CD8-positive, alpha-beta memory T cell (primary cell): ENCODE measurements around the gene SLMAP. TPM values are rescaled to one million over a fixed set of nuclear protein-coding genes. Genes with fewer than 3 reads are reported as not detected.

ENCODE experiments used
- CTCF ChIA-PET: fragments of 350-600 bp; sonication (Branson Sonifier 250); formaldehyde crosslinking; loops from one replicate; lab custom pipeline; 2021; ENCODE audit warnings: antibody characterized with exemption; lab: Charles Lee
- POLR2A ChIA-PET: fragments of 350-600 bp; sonication (Branson Sonifier 250); formaldehyde crosslinking; loops from one replicate; lab custom pipeline; 2021; ENCODE audit warnings: antibody characterized with exemption; lab: Charles Lee
- DNase-seq, 5 donors: peaks; one replicate each; pipeline versions ENCODE4 v3.0.0 to v3.0.0-alpha.2; 2020 to 2022; ENCODE audit warnings: mixed read lengths in 1 of 5
- H3K27ac ChIP-seq: one replicate; pipeline ENCODE4 v1.7.0; 2013; ENCODE audit warnings: low read depth, mild to moderate bottlenecking, low read length, moderate library complexity
- H3K27me3 ChIP-seq: 2 replicates; pipeline ENCODE4 v1.7.0; 2013; ENCODE audit warnings: low read length, mild to moderate bottlenecking; ENCODE audit not compliant: insufficient read depth, poor library complexity, severe bottlenecking
- H3K36me3 ChIP-seq: 2 replicates; pipeline ENCODE4 v1.7.0; 2013; ENCODE audit warnings: mild to moderate bottlenecking, low read length, moderate library complexity; ENCODE audit not compliant: insufficient read depth
- H3K4me1 ChIP-seq: 2 replicates; pipeline ENCODE4 v1.7.0; 2013; ENCODE audit warnings: mild to moderate bottlenecking, low read length, moderate library complexity; ENCODE audit not compliant: insufficient read depth
- H3K4me3 ChIP-seq: 2 replicates; pipeline ENCODE4 v1.7.0; 2013; ENCODE audit warnings: mild to moderate bottlenecking, low read length
- H3K9me3 ChIP-seq: 2 replicates; pipeline ENCODE4 v1.7.0; 2013; ENCODE audit warnings: mild to moderate bottlenecking, low read length
- H3K27ac Mint-ChIP-seq, 8 donors: one replicate each; pipeline ENCODE4 v1.8.0; 2020 to 2021; ENCODE audit warnings: mixed read lengths in 8 of 8, mild to moderate bottlenecking in 6 of 8, inconsistent platforms in 3 of 8, moderate library complexity in 3 of 8
- H3K27me3 Mint-ChIP-seq, 2 donors: one replicate each; pipeline ENCODE4 v1.8.0; 2020 to 2021; ENCODE audit warnings: mixed read lengths in 2 of 2, mild to moderate bottlenecking in 1 of 2, moderate library complexity in 1 of 2
- H3K36me3 Mint-ChIP-seq, 3 donors: one replicate each; pipeline ENCODE4 v1.8.0; 2020 to 2021; ENCODE audit warnings: mixed read lengths in 3 of 3, inconsistent platforms in 1 of 3, mild to moderate bottlenecking in 1 of 3
- H3K4me1 Mint-ChIP-seq, 3 donors: one replicate each; pipeline ENCODE4 v1.8.0; 2020 to 2021; ENCODE audit warnings: mixed read lengths in 3 of 3, inconsistent platforms in 1 of 3, mild to moderate bottlenecking in 1 of 3
- H3K4me3 Mint-ChIP-seq, 7 donors: one replicate each; pipeline ENCODE4 v1.8.0; 2020 to 2021; ENCODE audit warnings: mixed read lengths in 7 of 7, mild to moderate bottlenecking in 6 of 7, moderate library complexity in 4 of 7, inconsistent platforms in 2 of 7
- H3K9me3 Mint-ChIP-seq, 5 donors: one replicate each; pipeline ENCODE4 v1.8.0; 2020 to 2022; ENCODE audit warnings: mixed read lengths in 5 of 5, mild to moderate bottlenecking in 3 of 5, moderate library complexity in 2 of 5, inconsistent platforms in 1 of 5
- polyA plus RNA-seq: library from polyadenylated mRNA; unstranded; fragments of 300-500 nt; fragmentation: Illumina TruSeq; gene quantifications from one replicate; pipeline ENCODE4 v1.2.3, GENCODE V29; 2021
- total RNA-seq, 2 experiments: library from RNA; stranded (reverse); gene quantifications; one replicate each; pipeline ENCODE4 v1.2.3, GENCODE V29; 2021

The SLMAP gene
- total and polyA plus RNA-seq, 3 experiments from 2014 or later = 26.7 to 57.8 (median 55.8) TPM

DNA sequence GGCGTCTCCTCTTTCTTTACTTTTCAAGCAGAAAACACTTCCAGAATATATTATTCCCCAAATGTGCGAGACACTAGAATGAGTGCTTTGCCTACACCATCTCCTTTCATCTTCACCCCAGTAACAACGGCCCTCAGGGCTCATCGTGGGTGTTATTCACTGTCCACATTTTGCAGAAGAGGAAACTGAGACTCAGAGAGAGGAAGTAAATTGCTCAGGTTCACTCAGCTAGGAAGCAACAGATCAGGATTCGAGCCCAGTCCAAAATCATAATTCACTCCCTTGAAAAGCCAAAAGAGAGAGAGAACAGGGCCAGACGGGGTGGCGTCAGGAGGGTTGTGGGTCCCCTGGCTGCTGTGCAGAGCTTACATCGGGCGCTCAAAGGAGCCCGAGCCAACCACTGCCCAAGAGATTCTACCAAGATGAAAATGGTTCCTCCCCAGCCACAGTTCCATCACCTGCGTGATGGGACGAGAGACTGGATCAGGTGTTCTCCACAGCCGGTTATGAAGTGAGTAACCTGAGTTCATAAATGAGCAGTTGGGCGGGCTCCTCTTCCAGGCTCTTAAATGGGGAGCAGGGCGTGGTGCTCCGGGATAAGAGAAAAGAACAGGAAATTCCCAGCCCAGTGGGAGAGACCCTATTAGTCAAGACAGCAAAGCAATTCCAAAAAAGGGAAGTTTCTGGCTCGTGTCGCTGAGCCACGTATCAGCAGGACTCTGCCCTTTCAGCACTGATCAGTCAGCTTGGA lies 203.5 kb downstream of the SLMAP start:
- peaks cover 0 to 3% (median 0%) of the 10 kb centered on the region in 5 donors for H3K9me3 Mint-ChIP-seq
- H3K36me3 ChIP-seq = no peaks in the 10 kb centered on the region
- H3K27me3 Mint-ChIP-seq = peaks cover 0 to 3% of the 10 kb centered on the region in 2 donors
- no peaks in the 10 kb centered on the region for H3K4me1 ChIP-seq
- no peak overlapping the region for H3K4me3 Mint-ChIP-seq
- ChIA-PET CTCF (no interaction called here), POLR2A (no interaction called here)
- no peak overlapping the region for H3K27ac Mint-ChIP-seq
- no peaks in the 10 kb centered on the region for H3K4me1 Mint-ChIP-seq
- DNase-seq = no peak
- H3K9me3 ChIP-seq = no peaks in the 10 kb centered on the region
- no peaks in the 10 kb centered on the region for H3K36me3 Mint-ChIP-seq
- H3K27me3 ChIP-seq = no peaks in the 10 kb centered on the region
- no peak overlapping the region for H3K4me3 ChIP-seq
- H3K27ac ChIP-seq = peak overlapping the region; percentile 43

DNA sequence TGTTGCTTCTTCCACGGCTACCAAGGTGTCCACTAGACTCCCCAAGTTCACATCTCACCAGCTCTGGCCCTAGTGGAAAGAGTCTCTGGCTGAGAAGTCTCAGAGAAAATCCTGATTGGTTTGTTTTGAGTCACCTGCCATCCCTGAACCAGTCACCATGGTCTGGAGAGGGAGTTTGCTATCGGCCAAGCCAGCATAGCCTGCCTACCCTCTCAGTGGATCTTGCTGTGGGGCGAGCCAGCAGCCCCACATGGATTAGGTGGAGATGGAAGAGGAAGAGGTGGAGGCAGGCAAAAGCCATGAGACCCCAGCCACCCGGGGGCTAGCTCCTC lies 204.0 kb downstream of the SLMAP start:
- H3K27me3 Mint-ChIP-seq = peaks cover 2 to 3% of the 10 kb centered on the region in 2 donors
- no peaks in the 10 kb centered on the region for H3K36me3 Mint-ChIP-seq
- no peaks in the 10 kb centered on the region for H3K4me1 Mint-ChIP-seq
- H3K9me3 Mint-ChIP-seq = peaks cover 0 to 3% (median 0%) of the 10 kb centered on the region in 5 donors
- POLR2A ChIA-PET = no interaction called here
- no peak for DNase-seq
- H3K36me3 ChIP-seq = no peaks in the 10 kb centered on the region
- no peak overlapping the region for H3K27ac Mint-ChIP-seq
- H3K4me3 Mint-ChIP-seq = no peak overlapping the region
- no peaks in the 10 kb centered on the region for H3K4me1 ChIP-seq
- CTCF ChIA-PET = no interaction called here
- no peak overlapping the region for H3K27ac ChIP-seq
- H3K9me3 ChIP-seq = no peaks in the 10 kb centered on the region
- no peak overlapping the region for H3K4me3 ChIP-seq
- no peaks in the 10 kb centered on the region for H3K27me3 ChIP-seq

DNA sequence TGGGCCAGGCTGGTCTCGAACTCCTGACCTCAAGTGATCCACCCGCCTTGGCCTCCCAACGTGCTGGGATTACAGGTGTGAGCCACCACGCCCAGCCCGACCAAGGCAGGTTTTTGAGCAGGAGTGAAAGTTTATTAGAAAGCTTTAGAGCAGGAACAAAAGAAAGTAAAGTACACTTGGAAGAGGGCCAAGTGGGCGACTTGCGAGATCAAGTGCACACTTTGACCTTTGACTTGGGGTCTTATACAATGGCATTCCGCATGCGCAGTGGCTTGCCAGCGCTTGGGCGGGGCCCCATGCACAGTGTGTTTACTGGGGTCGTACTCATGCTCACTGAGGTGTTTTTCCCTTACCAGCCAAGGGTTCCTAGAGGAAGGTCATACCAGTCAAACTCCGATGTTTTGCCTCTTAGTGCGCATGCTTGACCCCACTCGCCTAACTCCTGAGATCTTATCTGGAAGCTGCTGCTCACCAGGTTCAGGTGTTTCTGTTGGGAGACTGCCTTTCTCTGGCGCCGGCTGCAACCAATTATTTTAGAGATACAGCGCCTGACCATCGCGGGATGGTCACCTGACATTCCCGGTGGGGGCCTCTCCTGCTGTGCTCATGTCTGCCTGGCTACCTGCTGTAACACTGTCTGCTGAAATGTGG lies 205.2 kb downstream of the SLMAP start:
- no peaks in the 10 kb centered on the region for H3K4me1 Mint-ChIP-seq
- CTCF ChIA-PET = no interaction called here
- no peaks in the 10 kb centered on the region for H3K36me3 Mint-ChIP-seq
- Histone ChIP-seq H3K27me3 (no peaks in the 10 kb centered on the region), H3K36me3 (no peaks in the 10 kb centered on the region), H3K4me1 (no peaks in the 10 kb centered on the region), H3K27ac (no peak overlapping the region), H3K9me3 (no peaks in the 10 kb centered on the region), H3K4me3 (no peak overlapping the region)
- peaks cover 0 to 4% (median 0%) of the 10 kb centered on the region in 5 donors for H3K9me3 Mint-ChIP-seq
- no peak for DNase-seq
- no peak overlapping the region for H3K4me3 Mint-ChIP-seq
- POLR2A ChIA-PET = no interaction called here
- H3K27ac Mint-ChIP-seq = no peak overlapping the region
- peaks cover 2 to 3% of the 10 kb centered on the region in 2 donors for H3K27me3 Mint-ChIP-seq

DNA sequence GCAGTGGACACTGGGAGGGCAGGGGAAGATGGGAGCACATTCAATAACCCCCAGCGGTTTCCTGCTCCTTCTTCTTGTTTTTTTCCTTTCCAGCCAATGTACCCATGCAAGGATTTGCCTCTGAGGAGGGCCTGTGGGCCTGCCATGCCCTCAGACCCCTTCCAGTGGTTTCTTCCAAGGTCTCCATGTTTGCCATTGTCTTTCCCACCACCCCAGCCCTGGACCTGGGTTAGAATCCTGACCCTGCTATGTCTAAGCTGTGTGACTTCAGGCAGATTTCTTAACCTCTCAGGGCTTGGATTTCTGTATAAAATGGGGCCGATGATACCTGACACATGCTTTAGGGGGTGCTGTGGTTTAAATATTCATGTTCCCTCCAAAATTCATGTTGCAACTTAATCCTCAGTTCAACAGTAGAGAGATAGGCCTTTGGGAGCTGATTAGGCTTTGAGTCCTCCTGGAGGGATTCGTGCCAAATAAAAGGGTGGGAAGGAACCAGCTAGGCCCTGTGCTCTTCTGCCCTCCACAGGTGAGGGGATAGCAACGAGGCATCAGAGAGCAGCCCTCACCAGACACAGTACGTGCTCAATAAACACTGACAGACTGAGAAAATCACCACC lies 205.8 kb downstream of the SLMAP start:
- Mint-ChIP-seq H3K27ac (peak overlapping the region in 1 of 8 donors; percentile 6), H3K4me1 (no peaks in the 10 kb centered on the region), H3K36me3 (no peaks in the 10 kb centered on the region), H3K27me3 (peaks cover 2 to 3% of the 10 kb centered on the region in 2 donors), H3K4me3 (no peak overlapping the region), H3K9me3 (peaks cover 0 to 4% (median 0%) of the 10 kb centered on the region in 5 donors)
- no peak overlapping the region for H3K4me3 ChIP-seq
- H3K9me3 ChIP-seq = peaks cover 2% of the 10 kb centered on the region
- no peak for DNase-seq
- no peak overlapping the region for H3K27ac ChIP-seq
- CTCF ChIA-PET = no interaction called here
- no peaks in the 10 kb centered on the region for H3K4me1 ChIP-seq
- no peaks in the 10 kb centered on the region for H3K27me3 ChIP-seq
- POLR2A ChIA-PET = interaction anchor here (1.2 kb wide), 1 partner anchor 39 kb away, joined by 5 read pairs; no protein-coding TSS in a partner anchor
- no peaks in the 10 kb centered on the region for H3K36me3 ChIP-seq

DNA sequence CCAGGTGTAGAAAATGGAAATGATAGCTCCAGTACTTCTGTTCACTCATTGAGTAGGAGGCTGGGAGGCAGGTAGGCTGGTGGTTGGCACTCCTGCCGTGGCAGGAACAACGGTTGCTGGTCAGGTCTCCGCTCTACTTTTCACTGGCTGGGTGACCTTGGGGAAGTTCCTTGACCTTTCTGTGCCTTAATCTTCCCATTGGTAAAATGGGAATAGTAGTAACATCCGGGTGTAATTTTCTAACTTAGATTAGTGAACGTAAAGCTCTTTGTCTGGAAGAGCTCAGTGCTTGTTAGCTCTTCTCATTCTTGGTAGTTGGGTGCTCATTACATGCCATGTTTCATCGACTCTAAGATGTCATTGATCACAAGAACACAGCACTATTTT lies 206.3 kb downstream of the SLMAP start:
- Mint-ChIP-seq H3K27me3 (peaks cover 3 to 4% of the 10 kb centered on the region in 2 donors), H3K9me3 (peaks cover 0 to 4% (median 0%) of the 10 kb centered on the region in 5 donors), H3K4me3 (no peak overlapping the region), H3K4me1 (peaks cover under 1 to 4% (median 3%) of the 10 kb centered on the region in 3 donors), H3K36me3 (no peaks in the 10 kb centered on the region), H3K27ac (no peak overlapping the region)
- Histone ChIP-seq H3K27me3 (no peaks in the 10 kb centered on the region), H3K36me3 (no peaks in the 10 kb centered on the region), H3K4me3 (no peak overlapping the region), H3K27ac (no peak overlapping the region), H3K9me3 (peaks cover 7% of the 10 kb centered on the region), H3K4me1 (no peaks in the 10 kb centered on the region)
- CTCF ChIA-PET = no interaction called here
- POLR2A ChIA-PET = interaction anchor here (1.2 kb wide), 1 partner anchor 39 kb away, joined by 5 read pairs; no protein-coding TSS in a partner anchor
- DNase-seq = no peak

DNA sequence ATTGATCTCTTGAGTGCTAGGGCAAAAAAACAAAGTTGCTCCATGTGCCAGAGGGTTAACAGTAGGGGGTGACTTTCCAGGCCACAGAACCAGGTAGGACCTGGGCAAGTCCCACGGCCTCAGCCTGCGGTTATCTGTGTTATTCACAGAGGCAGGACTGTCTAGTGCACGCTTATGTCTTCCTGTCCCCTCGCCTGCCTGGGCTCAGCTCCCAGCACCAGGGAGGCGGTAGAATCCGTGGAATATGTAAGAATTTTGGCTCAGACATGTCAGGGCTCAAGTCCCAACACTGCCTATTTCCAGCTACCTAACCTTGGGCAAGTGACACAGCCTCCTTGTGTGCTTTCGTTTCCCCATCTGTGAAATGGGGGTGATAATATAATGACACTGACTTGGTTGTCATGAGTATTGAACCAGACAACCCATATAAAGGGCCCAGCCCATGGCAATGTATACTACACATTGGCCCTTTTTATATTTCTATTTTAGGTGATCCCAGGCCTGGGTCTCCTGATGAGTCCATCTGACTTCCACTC lies 207.8 kb downstream of the SLMAP start:
- peaks cover 4 to 10% (median 8%) of the 10 kb centered on the region in 3 donors for H3K4me1 Mint-ChIP-seq
- no peak overlapping the region for H3K4me3 Mint-ChIP-seq
- POLR2A ChIA-PET = no interaction called here
- Histone ChIP-seq H3K27me3 (no peaks in the 10 kb centered on the region), H3K36me3 (no peaks in the 10 kb centered on the region), H3K27ac (no peak overlapping the region), H3K4me3 (no peak overlapping the region), H3K9me3 (peaks cover 7% of the 10 kb centered on the region), H3K4me1 (peaks cover 11% of the 10 kb centered on the region)
- no peak overlapping the region for H3K27ac Mint-ChIP-seq
- no peaks in the 10 kb centered on the region for H3K36me3 Mint-ChIP-seq
- CTCF ChIA-PET = no interaction called here
- peaks cover 0 to 5% (median 0%) of the 10 kb centered on the region in 5 donors for H3K9me3 Mint-ChIP-seq
- DNase-seq = no peak
- peaks cover 3 to 5% of the 10 kb centered on the region in 2 donors for H3K27me3 Mint-ChIP-seq

DNA sequence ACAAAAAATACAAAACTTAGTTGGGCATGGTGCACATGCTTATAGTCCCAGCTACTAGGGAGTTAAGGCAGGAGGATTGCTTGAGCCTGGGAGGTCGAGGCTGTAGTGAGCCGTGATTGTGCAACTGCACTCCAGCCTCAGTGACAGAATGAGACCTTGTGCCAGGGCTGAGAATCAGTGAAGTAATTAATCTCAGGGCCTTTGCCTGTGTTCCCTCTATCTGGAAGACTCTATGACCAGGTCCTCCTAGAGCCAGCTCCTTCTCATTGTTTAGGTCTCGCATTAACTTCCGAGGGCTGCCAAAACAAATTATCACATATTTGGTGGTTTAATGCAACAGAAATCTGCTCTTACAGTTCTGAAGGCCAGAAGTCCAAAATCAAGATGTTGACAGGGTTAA lies 210.7 kb downstream of the SLMAP start:
- Histone ChIP-seq H3K9me3 (peaks cover 7% of the 10 kb centered on the region), H3K27me3 (no peaks in the 10 kb centered on the region), H3K4me1 (peaks cover 11% of the 10 kb centered on the region), H3K27ac (no peak overlapping the region), H3K36me3 (no peaks in the 10 kb centered on the region), H3K4me3 (no peak overlapping the region)
- H3K4me3 Mint-ChIP-seq = no peak overlapping the region
- DNase-seq = no peak
- peaks cover 4 to 10% (median 8%) of the 10 kb centered on the region in 3 donors for H3K4me1 Mint-ChIP-seq
- no peaks in the 10 kb centered on the region for H3K36me3 Mint-ChIP-seq
- H3K9me3 Mint-ChIP-seq = peaks cover 0 to 5% (median 0%) of the 10 kb centered on the region in 5 donors
- ChIA-PET POLR2A (no interaction called here), CTCF (no interaction called here)
- H3K27me3 Mint-ChIP-seq = peaks cover 0 to 5% of the 10 kb centered on the region in 2 donors
- peak overlapping the region in 1 of 8 donors; percentile 21 for H3K27ac Mint-ChIP-seq

DNA sequence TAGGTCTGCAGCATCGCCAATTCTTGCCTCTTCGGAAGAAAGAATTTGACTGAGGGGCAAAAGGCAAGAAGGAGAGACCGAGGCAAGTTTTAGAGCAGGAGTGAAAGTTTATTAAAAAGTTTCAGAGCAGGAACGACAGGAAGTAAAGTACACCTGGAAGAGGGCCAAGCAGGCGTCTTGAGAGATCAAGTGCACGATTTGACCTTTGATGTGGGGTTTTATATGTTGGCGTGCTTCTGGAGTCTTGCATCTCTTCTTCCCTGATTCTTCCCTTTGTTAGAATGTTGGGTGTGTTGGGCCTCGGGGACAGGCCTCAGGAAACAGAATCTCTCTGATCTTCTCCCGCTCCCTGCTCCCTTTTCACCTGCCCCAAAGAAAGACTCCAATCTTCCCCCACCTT lies 211.5 kb downstream of the SLMAP start:
- peaks cover 7% of the 10 kb centered on the region for H3K9me3 ChIP-seq
- peaks cover 0 to 5% (median 0%) of the 10 kb centered on the region in 5 donors for H3K9me3 Mint-ChIP-seq
- H3K4me1 Mint-ChIP-seq = peaks cover 4 to 10% (median 8%) of the 10 kb centered on the region in 3 donors
- no peaks in the 10 kb centered on the region for H3K36me3 ChIP-seq
- no peak overlapping the region for H3K4me3 ChIP-seq
- H3K27ac ChIP-seq = no peak overlapping the region
- peak in 1 of 5 donors; percentile 39 for DNase-seq
- POLR2A ChIA-PET = no interaction called here
- CTCF ChIA-PET = no interaction called here
- peaks cover 0 to 5% of the 10 kb centered on the region in 2 donors for H3K27me3 Mint-ChIP-seq
- H3K36me3 Mint-ChIP-seq = no peaks in the 10 kb centered on the region
- no peak overlapping the region for H3K4me3 Mint-ChIP-seq
- H3K27me3 ChIP-seq = no peaks in the 10 kb centered on the region
- H3K27ac Mint-ChIP-seq = peak overlapping the region in 1 of 8 donors; percentile 44
- H3K4me1 ChIP-seq = peaks cover 11% of the 10 kb centered on the region
